Measurements from ENCODE around the gene PEX11A.
A peak's percentile ranks its signal among the peaks of the same experiment; 100 is the strongest.

PEX11A gene

GRCh38 chr15:89674526-89674925, 16.0 kb downstream of the PEX11A start:
- no peak overlapping the region for H3K4me3 ChIP-seq (ENCODE audit: low read length in 2 of 2)
- no peak overlapping the region for H2BK15ac ChIP-seq (ENCODE audit: low read length)
- H4K8ac ChIP-seq (ENCODE audit: low read depth, low read length) = no peak overlapping the region
- no peak overlapping the region for H2AFZ ChIP-seq (ENCODE audit: low read length)
- no peaks in the 10 kb centered on the region for H3K79me1 ChIP-seq (ENCODE audit: low read depth, low read length)
- no peak overlapping the region for H2BK12ac ChIP-seq (ENCODE audit: low read length)
- H2BK5ac ChIP-seq (ENCODE audit: low read length) = no peak overlapping the region
- H3K9me3 ChIP-seq (replicated peaks in 1 of 2; ENCODE audit: control insufficient read depth in 2 of 2, insufficient read depth in 1 of 2, low read depth in 1 of 2, low read length in 2 of 2) = no peaks in the 10 kb centered on the region
- no peak overlapping the region for H3K27ac ChIP-seq (replicated peaks; ENCODE audit: low read length)
- no peak overlapping the region for H3K4ac ChIP-seq (ENCODE audit: low read length)
- no CpG with 5 or more reads among the region's 4 CpGs for WGBS, 2 donors (ENCODE audit: extremely low coverage in 2 of 2, insufficient read length in 2 of 2, insufficient replicate concordance in 1 of 2)
- H3K9ac ChIP-seq (ENCODE audit: low read depth, low read length, poor library complexity) = no peak overlapping the region
- no peak overlapping the region for H3K4me2 ChIP-seq (ENCODE audit: insufficient read depth, low read length, poor library complexity, severe bottlenecking)
- DNase-seq (ENCODE audit: low spot score) = no peak
- H2BK120ac ChIP-seq (ENCODE audit: low read depth, low read length) = no peak overlapping the region
- H3K27me3 ChIP-seq (ENCODE audit: control insufficient read depth in 3 of 3, insufficient read depth in 3 of 3, low read depth in 1 of 3, low read length in 3 of 3) = peaks cover 0 to 42% (median 0%) of the 10 kb centered on the region in 3 experiments
- no peak overlapping the region for H3K14ac ChIP-seq (ENCODE audit: low read length)
- no peak overlapping the region for H3K23ac ChIP-seq (ENCODE audit: low read depth, low read length, poor library complexity)
- no peaks in the 10 kb centered on the region for H3K36me3 ChIP-seq (replicated peaks in 1 of 2; ENCODE audit: control insufficient read depth in 2 of 2, insufficient read depth in 2 of 2, low read length in 2 of 2)
- peaks cover 4 to 5% of the 10 kb centered on the region in 2 donors for H3K4me1 ChIP-seq (ENCODE audit: control insufficient read depth in 2 of 2, insufficient read depth in 1 of 2, low read depth in 1 of 2, low read length in 2 of 2)
- H4K91ac ChIP-seq (ENCODE audit: low read depth, low read length, poor library complexity) = no peak overlapping the region
- H2AK5ac ChIP-seq (ENCODE audit: low read depth, low read length) = no peak overlapping the region
- no peak overlapping the region for H3K18ac ChIP-seq (ENCODE audit: low read length)

- H3K27ac ChIP-seq (replicated peaks; ENCODE audit: low read length) = no peak overlapping the region
- H3K36me3 ChIP-seq (replicated peaks in 1 of 2; ENCODE audit: control insufficient read depth in 2 of 2, insufficient read depth in 2 of 2, low read length in 2 of 2) = no peaks in the 10 kb centered on the region
- no peak overlapping the region for H2BK15ac ChIP-seq (ENCODE audit: low read length)
- no peak overlapping the region for H2AFZ ChIP-seq (ENCODE audit: low read length)
- H3K14ac ChIP-seq (ENCODE audit: low read length) = no peak overlapping the region
- H3K23ac ChIP-seq (ENCODE audit: low read depth, low read length, poor library complexity) = no peak overlapping the region
- no peak overlapping the region for H2BK12ac ChIP-seq (ENCODE audit: low read length)
- DNase-seq (ENCODE audit: low spot score) = peak; percentile 65
- H3K4me1 ChIP-seq (ENCODE audit: control insufficient read depth in 2 of 2, insufficient read depth in 1 of 2, low read depth in 1 of 2, low read length in 2 of 2) = peaks cover 0 to 1% of the 10 kb centered on the region in 2 donors
- H4K8ac ChIP-seq (ENCODE audit: low read depth, low read length) = no peak overlapping the region
- peak overlapping the region; percentile 57 for H3K9ac ChIP-seq (ENCODE audit: low read depth, low read length, poor library complexity)
- H3K27me3 ChIP-seq (ENCODE audit: control insufficient read depth in 3 of 3, insufficient read depth in 3 of 3, low read depth in 1 of 3, low read length in 3 of 3) = peaks cover 0 to 42% (median 0%) of the 10 kb centered on the region in 3 experiments
- no peak overlapping the region for H2BK120ac ChIP-seq (ENCODE audit: low read depth, low read length)
- H3K4ac ChIP-seq (ENCODE audit: low read length) = no peak overlapping the region
- no CpG with 5 or more reads among the region's 12 CpGs for WGBS, 2 donors (ENCODE audit: extremely low coverage in 2 of 2, insufficient read length in 2 of 2, insufficient replicate concordance in 1 of 2)
- no peak overlapping the region for H2BK5ac ChIP-seq (ENCODE audit: low read length)
- H4K91ac ChIP-seq (ENCODE audit: low read depth, low read length, poor library complexity) = no peak overlapping the region
- no peak overlapping the region for H3K4me3 ChIP-seq (ENCODE audit: low read length in 2 of 2)
- H3K79me1 ChIP-seq (ENCODE audit: low read depth, low read length) = no peaks in the 10 kb centered on the region
- H2AK5ac ChIP-seq (ENCODE audit: low read depth, low read length) = peak overlapping the region; percentile 67
- no peak overlapping the region for H3K18ac ChIP-seq (ENCODE audit: low read length)
- no peak overlapping the region for H3K4me2 ChIP-seq (ENCODE audit: insufficient read depth, low read length, poor library complexity, severe bottlenecking)
- no peaks in the 10 kb centered on the region for H3K9me3 ChIP-seq (replicated peaks in 1 of 2; ENCODE audit: control insufficient read depth in 2 of 2, insufficient read depth in 1 of 2, low read depth in 1 of 2, low read length in 2 of 2)
Measured at GRCh38 chr15:89673165-89673512, 17.4 kb downstream of the PEX11A start.

- DNase-seq (ENCODE audit: low spot score) = no peak
- Histone ChIP-seq H3K36me3 (replicated peaks in 1 of 2; ENCODE audit: control insufficient read depth in 2 of 2, insufficient read depth in 2 of 2, low read length in 2 of 2) (no peaks in the 10 kb centered on the region), H3K4me3 (ENCODE audit: low read length in 2 of 2) (no peak overlapping the region)
Measured at GRCh38 chr15:89672221-89673164, 18.1 kb downstream of the PEX11A start.

GRCh38 chr15:89671687-89672086, 18.9 kb downstream of the PEX11A start:
- H3K79me1 ChIP-seq (ENCODE audit: low read depth, low read length) = no peaks in the 10 kb centered on the region
- H4K91ac ChIP-seq (ENCODE audit: low read depth, low read length, poor library complexity) = no peak overlapping the region
- H3K27me3 ChIP-seq (ENCODE audit: control insufficient read depth in 3 of 3, insufficient read depth in 3 of 3, low read depth in 1 of 3, low read length in 3 of 3) = peaks cover 0 to 52% (median 0%) of the 10 kb centered on the region in 3 experiments
- H3K4me1 ChIP-seq (ENCODE audit: control insufficient read depth in 2 of 2, insufficient read depth in 1 of 2, low read depth in 1 of 2, low read length in 2 of 2) = peaks cover 0 to 1% of the 10 kb centered on the region in 2 donors
- no peak overlapping the region for H3K18ac ChIP-seq (ENCODE audit: low read length)
- H2BK12ac ChIP-seq (ENCODE audit: low read length) = no peak overlapping the region
- DNase-seq (ENCODE audit: low spot score) = no peak
- no peak overlapping the region for H3K14ac ChIP-seq (ENCODE audit: low read length)
- H4K8ac ChIP-seq (ENCODE audit: low read depth, low read length) = no peak overlapping the region
- no peak overlapping the region for H3K27ac ChIP-seq (replicated peaks; ENCODE audit: low read length)
- no peak overlapping the region for H3K4me3 ChIP-seq (ENCODE audit: low read length in 2 of 2)
- no peak overlapping the region for H3K4me2 ChIP-seq (ENCODE audit: insufficient read depth, low read length, poor library complexity, severe bottlenecking)
- no peak overlapping the region for H2AK5ac ChIP-seq (ENCODE audit: low read depth, low read length)
- no peaks in the 10 kb centered on the region for H3K9me3 ChIP-seq (replicated peaks in 1 of 2; ENCODE audit: control insufficient read depth in 2 of 2, insufficient read depth in 1 of 2, low read depth in 1 of 2, low read length in 2 of 2)
- no peak overlapping the region for H2BK15ac ChIP-seq (ENCODE audit: low read length)
- H3K23ac ChIP-seq (ENCODE audit: low read depth, low read length, poor library complexity) = no peak overlapping the region
- no peak overlapping the region for H3K9ac ChIP-seq (ENCODE audit: low read depth, low read length, poor library complexity)
- H3K4ac ChIP-seq (ENCODE audit: low read length) = no peak overlapping the region
- WGBS, 2 donors (ENCODE audit: extremely low coverage in 2 of 2, insufficient read length in 2 of 2, insufficient replicate concordance in 1 of 2) = no CpG with 5 or more reads among the region's 4 CpGs
- H3K36me3 ChIP-seq (replicated peaks in 1 of 2; ENCODE audit: control insufficient read depth in 2 of 2, insufficient read depth in 2 of 2, low read length in 2 of 2) = no peaks in the 10 kb centered on the region
- H2AFZ ChIP-seq (ENCODE audit: low read length) = no peak overlapping the region
- no peak overlapping the region for H2BK5ac ChIP-seq (ENCODE audit: low read length)
- H2BK120ac ChIP-seq (ENCODE audit: low read depth, low read length) = no peak overlapping the region

More at GRCh38 chr15:89672221-89673164, 18.1 kb downstream of the PEX11A start:
- Histone ChIP-seq H2AK5ac (ENCODE audit: low read depth, low read length) (peak overlapping the region; percentile 67), H3K4me2 (ENCODE audit: insufficient read depth, low read length, poor library complexity, severe bottlenecking) (no peak overlapping the region), H4K91ac (ENCODE audit: low read depth, low read length, poor library complexity) (no peak overlapping the region), H3K18ac (ENCODE audit: low read length) (no peak overlapping the region), H3K9me3 (replicated peaks in 1 of 2; ENCODE audit: control insufficient read depth in 2 of 2, insufficient read depth in 1 of 2, low read depth in 1 of 2, low read length in 2 of 2) (no peaks in the 10 kb centered on the region), H2BK120ac (ENCODE audit: low read depth, low read length) (no peak overlapping the region), H4K8ac (ENCODE audit: low read depth, low read length) (no peak overlapping the region), H2BK12ac (ENCODE audit: low read length) (no peak overlapping the region), H3K14ac (ENCODE audit: low read length) (no peak overlapping the region), H3K23ac (ENCODE audit: low read depth, low read length, poor library complexity) (no peak overlapping the region), H3K4me1 (ENCODE audit: control insufficient read depth in 2 of 2, insufficient read depth in 1 of 2, low read depth in 1 of 2, low read length in 2 of 2) (peaks cover 0 to 1% of the 10 kb centered on the region in 2 donors), H3K4ac (ENCODE audit: low read length) (no peak overlapping the region), H3K9ac (ENCODE audit: low read depth, low read length, poor library complexity) (peak overlapping the region; percentile 57), H2BK5ac (ENCODE audit: low read length) (no peak overlapping the region), H2AFZ (ENCODE audit: low read length) (no peak overlapping the region), H2BK15ac (ENCODE audit: low read length) (peak overlapping the region; percentile 51), H3K27me3 (ENCODE audit: control insufficient read depth in 3 of 3, insufficient read depth in 3 of 3, low read depth in 1 of 3, low read length in 3 of 3) (peaks cover 0 to 44% (median 0%) of the 10 kb centered on the region in 3 experiments), H3K79me1 (ENCODE audit: low read depth, low read length) (no peaks in the 10 kb centered on the region), H3K27ac (replicated peaks; ENCODE audit: low read length) (no peak overlapping the region)
- WGBS, 2 donors (ENCODE audit: extremely low coverage in 2 of 2, insufficient read length in 2 of 2, insufficient replicate concordance in 1 of 2) = no CpG with 5 or more reads among the region's 12 CpGs

Measured in neuronal stem cell (in vitro differentiated cells).